Fibroblast of lung (primary cell): ENCODE results near the gene MYO1D.

Source experiments
- CTCF ChIP-seq, 2 donors: IDR thresholded peaks in 1 of 2; conservative IDR thresholded peaks in 1 of 2; 1 replicate in 1 of 2; 2 replicates in 1 of 2; pipeline ENCODE4 v1.5.1; 2011 to 2012; ENCODE audit warnings: low read length in 2 of 2, control low read depth in 1 of 2, inconsistent platforms in 1 of 2, low read depth in 1 of 2, mild to moderate bottlenecking in 1 of 2
- EZH2 ChIP-seq: IDR thresholded peaks from 2 replicates; pipeline ENCODE4 v1.5.1; 2012; ENCODE audit warnings: low read length, control low read depth, mild to moderate bottlenecking; ENCODE audit errors: missing control alignments

- TF ChIP-seq CTCF (conservative IDR thresholded peaks at IDR 0.05 in 1 of 2, IDR thresholded peaks at IDR 0.05 in 1 of 2; ENCODE audit: low read depth in 1 of 2, low read length in 2 of 2) (no peak), EZH2 (no peak)
These were observed 40.4 kb downstream of the MYO1D start for GRCh38 chr17:32836527-32836926.
